LNCaP clone FGC (cell line): Measurements from ENCODE around the gene CMKLR1.

ENCODE experiments used
- DNase-seq: peaks from one replicate; pipeline ENCODE4 v3.0.0-alpha.2; 2011; ENCODE audit warnings: low read depth
- H3K4me3 ChIP-seq: 2 replicates; pipeline ENCODE4 v1.5.1; 2011; ENCODE audit warnings: mild to moderate bottlenecking, low read depth, low read length, control low read depth
- TF ChIP-seq, protein P1 (sequence below): IDR thresholded peaks from 2 replicates; pipeline ENCODE4 v1.5.1; 2012; ENCODE audit warnings: mild to moderate bottlenecking; ENCODE audit not compliant: control insufficient read depth, insufficient read depth; ENCODE audit errors: extremely low read depth

CMKLR1 gene

DNA sequence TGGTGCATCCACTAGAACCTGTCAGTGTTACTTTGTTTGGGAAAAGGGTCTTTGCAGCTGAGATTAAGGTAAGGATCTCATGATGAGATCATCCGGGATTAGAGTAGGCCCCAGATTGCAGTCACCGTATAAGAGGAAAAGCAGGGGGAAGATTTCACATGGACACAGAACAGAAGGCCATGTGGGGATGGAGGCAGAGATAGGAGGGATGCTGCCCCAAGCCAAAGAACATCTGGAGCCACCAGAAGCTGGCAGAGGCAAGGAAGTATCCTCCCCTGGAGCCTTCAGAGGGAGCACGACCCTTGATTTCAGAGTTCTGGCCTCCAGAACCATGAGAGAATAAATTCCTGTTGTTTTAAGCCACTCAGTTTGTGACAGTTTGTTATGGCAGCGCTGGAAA is 39.6 kb downstream of the CMKLR1 start:
- H3K4me3 ChIP-seq, result no peak overlapping the region
- TF ChIP-seq, protein P1, sequence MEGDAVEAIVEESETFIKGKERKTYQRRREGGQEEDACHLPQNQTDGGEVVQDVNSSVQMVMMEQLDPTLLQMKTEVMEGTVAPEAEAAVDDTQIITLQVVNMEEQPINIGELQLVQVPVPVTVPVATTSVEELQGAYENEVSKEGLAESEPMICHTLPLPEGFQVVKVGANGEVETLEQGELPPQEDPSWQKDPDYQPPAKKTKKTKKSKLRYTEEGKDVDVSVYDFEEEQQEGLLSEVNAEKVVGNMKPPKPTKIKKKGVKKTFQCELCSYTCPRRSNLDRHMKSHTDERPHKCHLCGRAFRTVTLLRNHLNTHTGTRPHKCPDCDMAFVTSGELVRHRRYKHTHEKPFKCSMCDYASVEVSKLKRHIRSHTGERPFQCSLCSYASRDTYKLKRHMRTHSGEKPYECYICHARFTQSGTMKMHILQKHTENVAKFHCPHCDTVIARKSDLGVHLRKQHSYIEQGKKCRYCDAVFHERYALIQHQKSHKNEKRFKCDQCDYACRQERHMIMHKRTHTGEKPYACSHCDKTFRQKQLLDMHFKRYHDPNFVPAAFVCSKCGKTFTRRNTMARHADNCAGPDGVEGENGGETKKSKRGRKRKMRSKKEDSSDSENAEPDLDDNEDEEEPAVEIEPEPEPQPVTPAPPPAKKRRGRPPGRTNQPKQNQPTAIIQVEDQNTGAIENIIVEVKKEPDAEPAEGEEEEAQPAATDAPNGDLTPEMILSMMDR, result no peak
- DNase-seq, result no peak

DNA sequence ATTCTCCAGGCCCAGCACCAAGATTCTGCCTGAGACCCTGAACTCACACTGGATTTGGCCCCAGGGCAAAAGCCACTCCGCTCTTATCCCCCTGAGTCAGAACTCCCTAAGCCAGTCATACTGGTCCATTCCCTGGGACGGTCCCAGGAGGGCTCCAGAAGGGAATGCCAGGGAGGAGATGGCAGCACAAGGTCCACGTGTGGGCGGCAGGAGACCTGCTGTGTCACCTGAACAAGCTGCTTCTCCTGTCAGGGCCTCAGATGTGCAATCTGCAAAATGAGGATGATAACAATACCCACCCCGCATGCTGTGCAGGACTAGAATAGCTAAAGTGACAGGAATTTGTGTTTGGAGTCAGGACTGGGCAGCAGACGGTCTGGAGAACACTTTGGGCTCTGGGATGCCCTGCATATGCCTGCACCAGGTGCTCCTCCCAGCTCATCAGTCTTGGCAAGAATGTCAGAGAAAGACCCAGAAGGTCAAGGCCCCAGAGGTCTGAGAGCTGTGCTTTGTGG is 40.3 kb downstream of the CMKLR1 start:
- TF ChIP-seq, protein P1, result no peak
- DNase-seq, result no peak
- no peak overlapping the region for H3K4me3 ChIP-seq

DNA sequence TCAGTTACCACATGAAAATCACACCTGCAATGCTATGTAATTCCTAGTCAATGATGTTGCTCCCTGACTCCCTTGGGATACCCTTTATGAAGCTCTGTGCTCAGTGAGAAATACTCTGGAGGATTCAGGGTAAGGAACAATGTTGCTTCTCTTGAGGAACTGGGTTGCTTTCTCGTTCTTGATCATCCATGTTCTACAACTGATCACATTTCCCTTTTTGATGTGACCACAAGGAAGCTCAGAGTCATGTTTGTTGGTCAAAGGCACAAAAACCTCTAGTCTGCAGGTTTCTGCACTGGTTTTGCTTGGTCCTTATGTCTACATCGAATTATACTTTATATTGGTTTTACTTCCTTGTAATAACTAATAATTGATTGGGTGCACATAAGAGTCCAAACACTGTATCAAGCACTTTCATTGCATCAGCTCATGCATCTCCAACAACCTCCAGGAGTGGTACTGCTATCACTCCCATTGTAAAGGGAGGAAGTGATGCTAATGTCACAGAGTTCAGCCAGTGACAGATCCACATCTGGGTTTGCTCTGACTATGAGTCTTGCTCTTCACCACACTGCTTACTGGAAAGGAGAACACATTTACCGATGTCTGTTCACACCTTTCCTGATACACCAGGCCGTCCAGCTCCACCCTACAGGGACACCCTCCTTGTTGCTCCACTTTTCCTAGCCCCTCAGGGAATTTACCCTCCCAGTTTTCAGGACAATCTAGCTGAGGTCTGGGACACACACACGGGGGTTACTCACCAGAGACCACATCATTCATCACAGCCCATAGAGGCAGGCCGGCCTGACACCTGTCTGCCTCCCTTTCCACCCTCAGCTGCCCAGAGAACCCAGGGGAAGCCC is 41.0 kb downstream of the CMKLR1 start:
- DNase-seq, result no peak
- TF ChIP-seq, protein P1, result no peak
- no peak overlapping the region for H3K4me3 ChIP-seq

DNA sequence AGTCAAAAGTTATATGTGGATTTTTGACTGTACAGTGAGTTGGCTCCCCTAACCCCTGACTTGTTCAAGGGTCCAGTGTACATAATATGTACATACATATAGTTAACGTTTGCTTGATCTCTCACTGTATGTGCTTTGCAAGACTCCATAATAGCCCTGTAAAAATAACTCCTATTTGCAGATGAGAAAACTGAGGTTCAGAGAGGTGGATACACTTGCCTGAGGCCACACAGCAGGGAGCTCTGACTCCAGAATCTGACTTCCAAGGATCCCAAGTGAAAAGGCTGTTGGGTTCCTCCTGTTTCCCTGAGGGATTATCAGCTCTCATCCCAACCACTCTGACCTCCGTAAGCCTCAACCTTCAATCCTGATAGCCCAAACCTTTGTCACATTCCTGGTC is 41.7 kb downstream of the CMKLR1 start:
- no peak for DNase-seq
- TF ChIP-seq, protein P1, result no peak
- H3K4me3 ChIP-seq, result no peak overlapping the region

DNA sequence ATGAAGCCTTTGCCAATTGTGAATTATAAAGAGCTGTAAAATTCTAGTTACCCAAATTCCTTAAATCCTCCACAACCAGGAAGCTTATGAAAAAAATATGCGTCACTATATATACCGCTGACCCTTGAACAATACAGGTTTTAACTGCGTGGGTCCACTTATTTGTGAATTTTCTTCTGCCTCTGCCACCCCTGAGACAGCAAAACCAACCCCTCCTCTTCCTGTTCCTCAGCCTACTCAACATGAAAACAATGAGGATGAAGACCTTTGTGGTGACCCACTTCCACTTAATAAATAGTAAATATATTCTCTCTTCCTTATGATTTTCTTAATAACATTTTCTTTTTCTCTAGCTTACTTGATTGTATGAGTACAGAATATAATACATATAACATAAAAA is 42.2 kb downstream of the CMKLR1 start:
- no peak for DNase-seq
- TF ChIP-seq, protein P1, result no peak
- H3K4me3 ChIP-seq, result no peak overlapping the region

DNA sequence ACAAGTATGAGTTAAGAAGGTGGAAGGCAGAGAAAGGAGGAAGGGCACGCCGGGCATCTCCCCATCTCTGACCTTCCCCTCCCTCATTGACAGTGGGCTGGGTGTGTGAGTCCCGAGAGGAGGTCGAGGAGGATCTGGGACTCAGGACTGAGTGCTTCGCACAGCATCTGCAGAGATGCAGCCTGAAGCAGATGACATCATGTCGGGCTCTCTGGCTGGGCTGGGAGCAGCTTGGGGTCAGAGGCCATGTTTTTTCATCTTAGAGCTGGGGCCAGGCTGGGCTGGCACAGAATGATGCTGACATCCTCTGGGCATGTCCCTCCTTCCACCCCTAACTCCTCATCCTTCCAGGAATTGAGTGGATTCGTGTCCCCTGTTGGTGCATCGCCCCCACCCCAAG is 43.5 kb downstream of the CMKLR1 start:
- H3K4me3 ChIP-seq, result no peak overlapping the region
- no peak for DNase-seq
- TF ChIP-seq, protein P1, result no peak
